ENCODE measurements around the gene MCU. TPM values are rescaled to one million over a fixed set of nuclear protein-coding genes. Genes with fewer than 3 reads are reported as not detected.

Gene MCU
- polyA plus RNA-seq, 1 of the 3 experiments (the other 2 are of a cell fraction) = 20.6 TPM

- no peaks in the 10 kb centered on the region for H3F3A ChIP-seq (replicated peaks; ENCODE audit: insufficient read depth)
- H3K79me2 ChIP-seq (ENCODE audit: insufficient read depth) = no peaks in the 10 kb centered on the region
- H3K27me3 ChIP-seq (ENCODE audit: insufficient read depth) = no peaks in the 10 kb centered on the region
- CTCF ChIA-PET = no interaction called here
- TF ChIP-seq RAD21 (IDR thresholded peaks at IDR 0.05; ENCODE audit: low read length) (no peak), USF1 (IDR thresholded peaks at IDR 0.05; ENCODE audit: borderline replicate concordance, low read depth) (no peak), TCF12 (IDR thresholded peaks at IDR 0.05) (no peak), EZH2phosphoT487 (IDR thresholded peaks at IDR 0.05; ENCODE audit: borderline replicate concordance, low read depth) (no peak), RXRA (IDR thresholded peaks at IDR 0.05; ENCODE audit: borderline replicate concordance, low read depth) (no peak), NRF1 (IDR thresholded peaks at IDR 0.05; ENCODE audit: low read depth, low read length) (no peak)
- POLR2A ChIA-PET = interaction anchor here (0.5 kb wide), 1 partner anchor 583 kb away, joined by 3 read pairs; no protein-coding TSS in a partner anchor
- no peak overlapping the region for H3K27ac ChIP-seq (ENCODE audit: low read depth in 2 of 2, low read length in 1 of 2)
- no peak for DNase-seq
- no peaks in the 10 kb centered on the region for H3K4me1 ChIP-seq (ENCODE audit: control insufficient read depth in 1 of 2, insufficient read depth in 2 of 2, low read depth in 1 of 2, low read length in 1 of 2)
- H2AFZ ChIP-seq (ENCODE audit: low read depth) = no peak overlapping the region
- H4K20me1 ChIP-seq (ENCODE audit: insufficient read depth) = no peaks in the 10 kb centered on the region
- H3K36me3 ChIP-seq (replicated peaks in 1 of 2; ENCODE audit: control insufficient read depth in 1 of 2, insufficient read depth in 2 of 2, low read length in 1 of 2) = peaks cover 0 to 16% of the 10 kb centered on the region in 2 experiments
- no peak overlapping the region for H3K4me2 ChIP-seq
- H3K4me3 ChIP-seq (ENCODE audit: low read depth in 2 of 2, low read length in 1 of 2) = no peak overlapping the region
- no peaks in the 10 kb centered on the region for H3K9me2 ChIP-seq
- no peak overlapping the region for H3K9ac ChIP-seq
- no peaks in the 10 kb centered on the region for H3K9me3 ChIP-seq
These were observed 163.2 kb downstream of the MCU start for GRCh38 chr10:72855129-72855528.

GRCh38 chr10:72855790-72856189, 163.8 kb downstream of the MCU start:
- Histone ChIP-seq H3K4me1 (ENCODE audit: control insufficient read depth in 1 of 2, insufficient read depth in 2 of 2, low read depth in 1 of 2, low read length in 1 of 2) (no peaks in the 10 kb centered on the region), H3K9me2 (no peaks in the 10 kb centered on the region), H3K27me3 (ENCODE audit: insufficient read depth) (no peaks in the 10 kb centered on the region), H3K27ac (ENCODE audit: low read depth in 2 of 2, low read length in 1 of 2) (no peak overlapping the region), H3K9ac (no peak overlapping the region), H3K4me2 (no peak overlapping the region), H3K9me3 (no peaks in the 10 kb centered on the region), H3K4me3 (ENCODE audit: low read depth in 2 of 2, low read length in 1 of 2) (no peak overlapping the region), H2AFZ (ENCODE audit: low read depth) (no peak overlapping the region), H3K36me3 (replicated peaks in 1 of 2; ENCODE audit: control insufficient read depth in 1 of 2, insufficient read depth in 2 of 2, low read length in 1 of 2) (peaks cover 4 to 17% of the 10 kb centered on the region in 2 experiments), H3F3A (replicated peaks; ENCODE audit: insufficient read depth) (no peaks in the 10 kb centered on the region), H4K20me1 (ENCODE audit: insufficient read depth) (no peaks in the 10 kb centered on the region), H3K79me2 (ENCODE audit: insufficient read depth) (no peaks in the 10 kb centered on the region)
- TF ChIP-seq MXI1 (IDR thresholded peaks at IDR 0.05; ENCODE audit: low read depth, low read length) = no peak
- TF ChIP-seq PBX3 (IDR thresholded peaks at IDR 0.05) = no peak
- TF ChIP-seq SIN3A (IDR thresholded peaks at IDR 0.05; ENCODE audit: borderline replicate concordance, low read depth, low read length) = no peak
- no peak for TF ChIP-seq JUND (IDR thresholded peaks at IDR 0.05)
- TF ChIP-seq TAF1 (IDR thresholded peaks at IDR 0.05; ENCODE audit: borderline replicate concordance, low read depth, low read length) = no peak
- TF ChIP-seq RAD21 (IDR thresholded peaks at IDR 0.05; ENCODE audit: low read length) = no peak
- no peak for TF ChIP-seq TEAD4 (IDR thresholded peaks at IDR 0.05; ENCODE audit: borderline replicate concordance, insufficient read depth)
- TF ChIP-seq SMC3 (IDR thresholded peaks at IDR 0.05; ENCODE audit: low read depth, low read length) = no peak
- no peak for TF ChIP-seq POLR2AphosphoS5 (IDR thresholded peaks at IDR 0.05; ENCODE audit: low read depth, low read length)
- TF ChIP-seq RFX5 (IDR thresholded peaks at IDR 0.05; ENCODE audit: low read length) = no peak
- CTCF ChIA-PET = no interaction called here
- DNase-seq = no peak
- POLR2A ChIA-PET = interaction anchor here (0.5 kb wide), 1 partner anchor 584 kb away, joined by 3 read pairs; no protein-coding TSS in a partner anchor
- WGBS (ENCODE audit: low lambda C conversion rate) = 96% methylated on average over 2 of the region's 2 CpGs

Data from SK-N-SH (cell line).